K562 (cell line): Measurements from ENCODE around the gene GALNT15.

Experiments
- BRCA1 ChIP-seq, 2 experiments: fragments of 450-650 bp in 1 of 2; sonication (generic) in 1 of 2; formaldehyde crosslinking in 1 of 2; IDR thresholded peaks; 2 replicates each; pipeline versions ENCODE4 v1.5.0 to v1.6.1; 2017 to 2020; ENCODE audit warnings: mild to moderate bottlenecking in 1 of 2, missing genetic modification reagents in 1 of 2
- CBFB ChIP-seq: sonication (generic); formaldehyde crosslinking; IDR thresholded peaks from 2 replicates; pipeline ENCODE4 v1.4.0; 2020; ENCODE audit warnings: mild to moderate bottlenecking, missing genetic modification reagents
- CBX2 ChIP-seq: fragments of 200-600 bp; sonication (generic); IDR thresholded peaks from one replicate; pipeline ENCODE4 v1.6.1; 2012; ENCODE audit warnings: mild to moderate bottlenecking, low read length, inconsistent platforms; ENCODE audit not compliant: insufficient read depth, poor library complexity, severe bottlenecking
- POLR2A ChIP-seq: fragments of 450-650 bp; conservative IDR thresholded peaks from 2 replicates; pipeline ENCODE4 v1.6.1; 2016
- SIX5 ChIP-seq, 2 experiments: IDR thresholded peaks; 2 replicates each; pipeline ENCODE4 v1.6.1; 2011; ENCODE audit warnings: low read length in 2 of 2, borderline replicate concordance in 1 of 2, low read depth in 1 of 2, mild to moderate bottlenecking in 1 of 2, moderate library complexity in 1 of 2; ENCODE audit not compliant: insufficient read depth in 1 of 2
- ZNF124 ChIP-seq: sonication (generic); formaldehyde crosslinking; IDR thresholded peaks from 2 replicates; pipeline ENCODE4 v1.8.1; 2022; ENCODE audit warnings: missing genetic modification reagents
- ZSCAN29 ChIP-seq: fragments of 450-650 bp; IDR thresholded peaks from 2 replicates; pipeline ENCODE4 v1.6.1; 2017
- TF ChIP-seq, protein P1 (sequence below): fragments of 450-650 bp; formaldehyde crosslinking; IDR thresholded peaks from 2 replicates; pipeline ENCODE4 v1.4.0; 2022; ENCODE audit warnings: mild to moderate bottlenecking, moderate library complexity
- TF ChIP-seq, protein P2 (sequence below), 3 experiments: IDR thresholded peaks in 2 of 3; conservative IDR thresholded peaks in 1 of 3; 2 replicates each; pipeline ENCODE4 v1.5.1; 2011 to 2012; ENCODE audit warnings: low read length in 3 of 3, mild to moderate bottlenecking in 3 of 3, control low read depth in 2 of 3, improper control_type of control experiment in 1 of 3, inconsistent platforms in 1 of 3, low read depth in 1 of 3, mixed read lengths in 1 of 3, moderate library complexity in 1 of 3; ENCODE audit not compliant: insufficient read depth in 2 of 3

DNA sequence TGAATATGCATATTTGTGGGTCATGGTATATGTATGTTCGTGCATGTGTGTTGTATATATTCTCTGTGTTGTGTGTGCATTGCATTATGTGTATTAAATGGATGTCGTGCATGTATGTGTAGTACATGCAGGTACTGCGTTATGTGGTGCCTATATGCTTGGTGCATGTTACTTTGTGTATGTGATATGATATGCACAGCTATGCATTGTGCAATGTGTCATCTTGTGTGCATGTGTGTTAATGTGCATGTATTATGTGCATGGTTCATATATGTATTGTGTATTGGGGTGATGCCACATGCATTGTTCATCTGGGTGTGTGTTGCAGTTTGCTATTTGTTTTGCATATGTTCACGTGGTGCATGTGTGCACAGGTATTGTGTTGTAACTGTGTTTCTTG is 2.9 kb downstream of the GALNT15 start:
- TF ChIP-seq CBX2 (no peak), ZNF124 (CRISPR knock-in tag) (no peak), SIX5 (IDR thresholded peaks at IDR 0.05; ENCODE audit: borderline replicate concordance in 1 of 2, insufficient read depth in 1 of 2, low read depth in 1 of 2, low read length in 2 of 2) (no peak), CBFB (CRISPR knock-in tag) (no peak), POLR2A (no peak), BRCA1 (IDR thresholded peaks at IDR 0.05) (no peak), BRCA1 (CRISPR knock-in tag; IDR thresholded peaks at IDR 0.05) (no peak), ZSCAN29 (no peak)
- TF ChIP-seq, protein P1, sequence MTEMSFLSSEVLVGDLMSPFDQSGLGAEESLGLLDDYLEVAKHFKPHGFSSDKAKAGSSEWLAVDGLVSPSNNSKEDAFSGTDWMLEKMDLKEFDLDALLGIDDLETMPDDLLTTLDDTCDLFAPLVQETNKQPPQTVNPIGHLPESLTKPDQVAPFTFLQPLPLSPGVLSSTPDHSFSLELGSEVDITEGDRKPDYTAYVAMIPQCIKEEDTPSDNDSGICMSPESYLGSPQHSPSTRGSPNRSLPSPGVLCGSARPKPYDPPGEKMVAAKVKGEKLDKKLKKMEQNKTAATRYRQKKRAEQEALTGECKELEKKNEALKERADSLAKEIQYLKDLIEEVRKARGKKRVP (CRISPR knock-in tag): no peak
- TF ChIP-seq, protein P2, sequence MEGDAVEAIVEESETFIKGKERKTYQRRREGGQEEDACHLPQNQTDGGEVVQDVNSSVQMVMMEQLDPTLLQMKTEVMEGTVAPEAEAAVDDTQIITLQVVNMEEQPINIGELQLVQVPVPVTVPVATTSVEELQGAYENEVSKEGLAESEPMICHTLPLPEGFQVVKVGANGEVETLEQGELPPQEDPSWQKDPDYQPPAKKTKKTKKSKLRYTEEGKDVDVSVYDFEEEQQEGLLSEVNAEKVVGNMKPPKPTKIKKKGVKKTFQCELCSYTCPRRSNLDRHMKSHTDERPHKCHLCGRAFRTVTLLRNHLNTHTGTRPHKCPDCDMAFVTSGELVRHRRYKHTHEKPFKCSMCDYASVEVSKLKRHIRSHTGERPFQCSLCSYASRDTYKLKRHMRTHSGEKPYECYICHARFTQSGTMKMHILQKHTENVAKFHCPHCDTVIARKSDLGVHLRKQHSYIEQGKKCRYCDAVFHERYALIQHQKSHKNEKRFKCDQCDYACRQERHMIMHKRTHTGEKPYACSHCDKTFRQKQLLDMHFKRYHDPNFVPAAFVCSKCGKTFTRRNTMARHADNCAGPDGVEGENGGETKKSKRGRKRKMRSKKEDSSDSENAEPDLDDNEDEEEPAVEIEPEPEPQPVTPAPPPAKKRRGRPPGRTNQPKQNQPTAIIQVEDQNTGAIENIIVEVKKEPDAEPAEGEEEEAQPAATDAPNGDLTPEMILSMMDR (IDR thresholded peaks at IDR 0.05 in 2 of 3, conservative IDR thresholded peaks at IDR 0.05 in 1 of 3; ENCODE audit: insufficient read depth in 2 of 3, low read depth in 1 of 3, low read length in 3 of 3): no peak
